NB4 (cell line): ENCODE data around the gene PDE4D.
"Not testable (repeated sequence)": the region's sequence is repeated elsewhere in the genome, so short reads cannot be mapped to it uniquely, and the experiment has no call there.

Experiments used
- DNase-seq: peaks from one replicate; pipeline ENCODE4 v3.0.0; 2010; ENCODE audit warnings: low read depth
- H3K4me3 ChIP-seq: one replicate; pipeline ENCODE4 v1.5.1; 2011; ENCODE audit warnings: mild to moderate bottlenecking, low read depth, low read length, moderate library complexity
- MYC ChIP-seq: IDR thresholded peaks from 2 replicates; pipeline ENCODE4 v1.6.1; 2011; ENCODE audit warnings: low read depth, low read length
- POLR2A ChIP-seq: IDR thresholded peaks from 2 replicates; pipeline ENCODE4 v1.6.1; 2011; ENCODE audit warnings: mild to moderate bottlenecking; ENCODE audit not compliant: insufficient read length; ENCODE audit errors: extremely low read depth
- TF ChIP-seq, protein P1 (sequence below): IDR thresholded peaks from one replicate; pipeline ENCODE4 v1.5.1; 2012; ENCODE audit warnings: low read depth, low read length
- TF ChIP-seq, protein P2 (sequence below): IDR thresholded peaks from 2 replicates; pipeline ENCODE4 v1.6.1; 2011; ENCODE audit warnings: low read depth, low read length

Gene PDE4D

DNA sequence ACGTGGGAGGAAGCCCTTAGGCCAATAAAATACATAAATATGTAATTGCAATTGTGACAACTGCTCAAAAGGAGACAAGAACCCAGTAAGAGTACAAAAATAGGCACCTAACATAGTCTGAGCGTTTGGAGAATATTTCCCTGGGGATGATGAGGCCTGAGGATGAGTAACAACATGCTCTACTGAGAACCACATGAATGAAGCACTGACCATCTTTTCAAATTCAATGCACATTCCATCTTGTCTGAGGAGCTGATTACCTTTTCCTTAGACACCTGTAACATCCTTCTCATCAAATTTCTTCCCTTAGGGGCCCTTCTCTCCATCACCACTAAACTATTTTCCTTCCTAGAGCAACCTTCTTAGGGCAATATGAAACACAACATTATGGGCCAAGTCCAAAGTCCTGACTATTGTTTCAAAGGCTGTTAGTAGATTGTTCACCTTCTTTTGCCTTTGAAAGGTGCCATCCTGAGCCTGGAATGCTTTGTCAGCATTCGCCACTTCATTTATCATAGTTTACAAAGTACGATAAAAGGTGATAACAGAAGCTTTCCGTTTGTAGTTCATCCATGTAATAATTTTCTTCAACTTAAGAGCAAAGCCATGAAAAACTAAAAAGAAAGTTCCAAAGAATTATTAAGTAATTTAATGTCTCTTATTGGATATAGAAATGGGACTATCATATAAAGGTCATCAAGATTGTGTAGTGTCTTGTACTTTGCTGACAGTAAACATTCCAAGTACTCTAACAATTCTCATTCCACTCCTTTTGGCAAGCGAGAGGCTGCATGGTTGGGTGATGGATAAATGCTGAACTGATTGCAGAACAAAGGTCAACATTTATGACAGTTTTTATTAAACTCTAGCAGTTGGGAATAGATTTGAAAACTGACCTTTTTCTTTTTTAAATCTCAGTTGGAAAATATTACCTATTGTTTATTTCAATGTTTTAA is 471.3 kb downstream of the PDE4D start:
- DNase-seq: no peak
- H3K4me3 ChIP-seq: no peak overlapping the region
- TF ChIP-seq, protein P1, sequence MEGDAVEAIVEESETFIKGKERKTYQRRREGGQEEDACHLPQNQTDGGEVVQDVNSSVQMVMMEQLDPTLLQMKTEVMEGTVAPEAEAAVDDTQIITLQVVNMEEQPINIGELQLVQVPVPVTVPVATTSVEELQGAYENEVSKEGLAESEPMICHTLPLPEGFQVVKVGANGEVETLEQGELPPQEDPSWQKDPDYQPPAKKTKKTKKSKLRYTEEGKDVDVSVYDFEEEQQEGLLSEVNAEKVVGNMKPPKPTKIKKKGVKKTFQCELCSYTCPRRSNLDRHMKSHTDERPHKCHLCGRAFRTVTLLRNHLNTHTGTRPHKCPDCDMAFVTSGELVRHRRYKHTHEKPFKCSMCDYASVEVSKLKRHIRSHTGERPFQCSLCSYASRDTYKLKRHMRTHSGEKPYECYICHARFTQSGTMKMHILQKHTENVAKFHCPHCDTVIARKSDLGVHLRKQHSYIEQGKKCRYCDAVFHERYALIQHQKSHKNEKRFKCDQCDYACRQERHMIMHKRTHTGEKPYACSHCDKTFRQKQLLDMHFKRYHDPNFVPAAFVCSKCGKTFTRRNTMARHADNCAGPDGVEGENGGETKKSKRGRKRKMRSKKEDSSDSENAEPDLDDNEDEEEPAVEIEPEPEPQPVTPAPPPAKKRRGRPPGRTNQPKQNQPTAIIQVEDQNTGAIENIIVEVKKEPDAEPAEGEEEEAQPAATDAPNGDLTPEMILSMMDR: no peak
- TF ChIP-seq MYC (no peak), POLR2A (no peak)
- TF ChIP-seq, protein P2, sequence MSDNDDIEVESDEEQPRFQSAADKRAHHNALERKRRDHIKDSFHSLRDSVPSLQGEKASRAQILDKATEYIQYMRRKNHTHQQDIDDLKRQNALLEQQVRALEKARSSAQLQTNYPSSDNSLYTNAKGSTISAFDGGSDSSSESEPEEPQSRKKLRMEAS: no peak

DNA sequence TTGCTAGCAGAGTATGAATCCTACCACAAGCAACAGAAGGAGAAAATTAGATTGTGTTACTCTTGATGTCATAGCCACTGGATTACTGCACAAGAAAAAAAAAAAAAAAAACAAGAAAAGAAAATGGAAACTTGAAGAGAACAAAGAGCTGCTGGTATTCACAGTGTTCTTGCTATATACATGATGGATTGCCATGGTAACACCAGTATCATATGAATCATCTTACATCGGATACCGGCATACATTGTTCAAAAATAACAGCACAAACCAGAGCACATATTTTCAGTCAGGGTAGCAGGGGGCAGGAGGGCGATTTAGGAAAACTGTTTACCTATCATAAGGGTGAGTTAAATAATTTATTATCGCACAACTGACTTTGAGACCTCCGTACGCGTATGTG is 472.9 kb downstream of the PDE4D start:
- DNase-seq: no peak
- no peak overlapping the region for H3K4me3 ChIP-seq
- TF ChIP-seq POLR2A: no peak

DNA sequence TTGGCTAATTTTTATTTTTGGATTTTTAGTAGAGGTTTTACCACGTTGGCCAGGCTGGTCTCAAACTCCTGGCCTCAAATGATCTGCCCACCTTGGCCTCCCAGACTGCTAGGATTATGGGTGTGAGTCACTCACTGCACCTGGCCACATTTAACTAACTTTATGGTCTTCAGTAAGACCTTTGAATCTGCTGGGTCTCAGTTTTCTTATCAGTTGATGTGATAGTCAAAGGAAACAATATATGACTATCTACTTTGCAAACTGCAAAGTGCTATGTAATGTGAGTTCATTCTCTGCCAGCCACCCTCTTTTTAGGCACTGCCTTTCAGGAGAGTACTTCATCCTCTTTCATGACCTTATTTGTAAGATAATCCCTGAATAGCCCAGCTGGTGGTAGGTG is 474.7 kb downstream of the PDE4D start:
- DNase-seq: no peak
- no peak overlapping the region for H3K4me3 ChIP-seq
- TF ChIP-seq MYC (no peak), POLR2A (no peak)
- TF ChIP-seq, protein P1: no peak
- TF ChIP-seq, protein P2: no peak

DNA sequence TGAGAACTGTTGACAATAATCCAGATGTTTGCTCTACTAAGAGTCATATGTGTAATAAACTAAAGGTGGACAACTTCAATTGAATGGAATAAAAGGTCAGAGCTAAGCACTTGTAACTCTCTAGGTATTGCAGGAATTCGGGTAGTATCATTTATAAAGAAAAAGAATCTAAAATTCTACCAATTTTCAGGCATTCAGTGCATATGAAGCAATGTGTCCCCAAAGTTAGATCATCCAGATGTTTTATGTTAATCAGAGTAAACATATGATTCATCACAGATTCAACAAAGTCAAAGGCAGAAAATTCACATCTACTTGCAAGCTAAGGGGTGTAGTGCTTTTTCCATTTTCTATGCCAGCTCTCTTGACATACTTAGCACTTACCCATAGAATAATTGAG is 477.1 kb downstream of the PDE4D start:
- no peak overlapping the region for H3K4me3 ChIP-seq
- TF ChIP-seq, protein P2: no peak
- TF ChIP-seq, protein P1: no peak
- no peak for TF ChIP-seq POLR2A
- no peak for TF ChIP-seq MYC
- no peak for DNase-seq

DNA sequence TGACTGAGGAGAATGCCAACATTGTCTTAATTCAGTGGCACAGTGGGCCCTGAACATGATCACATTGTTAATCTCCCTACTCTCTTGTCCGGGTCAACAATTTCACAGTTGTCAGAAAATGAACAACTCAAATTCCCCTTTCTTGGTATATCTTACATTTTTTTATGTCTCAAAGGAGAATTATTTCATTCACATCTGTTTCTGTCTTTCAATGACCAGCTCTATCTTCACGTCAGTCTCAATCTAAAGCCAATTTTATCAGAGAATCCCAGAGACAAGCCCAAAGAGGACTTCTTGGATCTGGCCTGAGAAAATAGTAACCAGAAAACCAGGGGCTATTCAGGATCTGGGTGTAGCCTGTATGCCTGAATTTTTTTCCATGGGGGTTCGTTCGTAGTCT is 477.5 kb downstream of the PDE4D start:
- H3K4me3 ChIP-seq: no peak overlapping the region
- no peak for DNase-seq
- TF ChIP-seq POLR2A (no peak), MYC (no peak)
- TF ChIP-seq, protein P2: no peak

DNA sequence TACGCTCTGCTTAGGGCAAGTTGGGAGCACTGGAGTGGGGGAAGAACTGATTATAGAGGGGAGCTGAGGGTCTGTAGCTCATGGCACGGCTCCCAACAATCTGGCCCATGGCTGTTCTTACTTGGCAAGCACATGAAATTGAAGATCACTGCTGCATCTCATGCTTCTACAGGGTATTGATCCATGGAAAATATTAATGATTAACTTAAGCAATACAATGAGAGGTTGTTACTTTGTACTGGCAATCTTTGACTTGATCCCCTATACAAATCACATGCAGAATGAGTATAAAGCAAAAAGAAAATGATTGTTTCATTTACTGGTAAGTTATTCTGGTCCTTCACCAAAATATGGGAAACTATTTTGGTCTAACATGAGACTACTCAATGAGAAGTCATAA is 481.1 kb downstream of the PDE4D start:
- no peak overlapping the region for H3K4me3 ChIP-seq
- TF ChIP-seq, protein P1: no peak
- TF ChIP-seq POLR2A (no peak), MYC (no peak)
- TF ChIP-seq, protein P2: no peak
- no peak for DNase-seq

DNA sequence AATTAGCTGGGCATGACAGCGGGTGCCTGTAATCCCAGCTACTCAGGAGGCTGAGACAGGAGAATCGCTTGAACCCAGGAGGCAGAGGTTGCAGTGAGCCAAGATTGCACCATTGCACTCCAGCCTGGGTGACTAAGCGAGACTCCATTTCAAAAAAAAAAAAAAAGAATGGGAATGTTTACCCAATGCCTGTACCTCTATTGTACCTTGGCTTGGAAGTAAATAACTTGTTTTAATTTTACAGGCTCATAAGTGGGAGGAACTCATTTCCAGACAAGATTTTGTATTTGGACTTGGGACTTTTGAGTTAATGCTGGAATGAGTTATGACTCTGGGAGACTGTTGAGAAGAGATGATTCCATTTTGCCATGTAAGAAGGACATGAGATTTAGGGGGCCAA is 484.5 kb downstream of the PDE4D start:
- not testable (repeated sequence) for H3K4me3 ChIP-seq, DNase-seq
